ENCODE results near the gene SSX2IP. TPM values are rescaled to one million over a fixed set of nuclear protein-coding genes. Genes with fewer than 3 reads are reported as not detected.

SSX2IP gene
- total and polyA plus RNA-seq, 9 of the 15 experiments (the other 6 are each of a cell fraction or from before 2014, with no cell fraction given) = 20.6 to 96.7 (median 61.7) TPM

GRCh38 chr1:84632673-84633434, 57.4 kb downstream of the SSX2IP start:
- Histone ChIP-seq H2AFZ (ENCODE audit: low read depth, low read length) (no peak overlapping the region), H3K27me3 (ENCODE audit: control insufficient read depth in 2 of 2, insufficient read depth in 2 of 2, low read length in 2 of 2) (no peaks in the 10 kb centered on the region), H3K9me1 (ENCODE audit: control insufficient read depth, insufficient read depth, low read length) (no peaks in the 10 kb centered on the region), H3K79me2 (ENCODE audit: control insufficient read depth, insufficient read depth, low read length) (no peaks in the 10 kb centered on the region), H3K4me1 (replicated peaks in 1 of 2; ENCODE audit: control insufficient read depth in 2 of 2, insufficient read depth in 2 of 2, low read length in 2 of 2) (peaks cover 0 to 9% of the 10 kb centered on the region in 2 experiments; a peak in 3 of 5 replicates), H3K4me3 (no peak overlapping the region), H3K36me3 (ENCODE audit: control insufficient read depth, insufficient read depth, low read length) (no peaks in the 10 kb centered on the region), H4K20me1 (replicated peaks; ENCODE audit: control insufficient read depth, insufficient read depth, low read length) (no peaks in the 10 kb centered on the region), H3K9ac (ENCODE audit: insufficient read depth in 1 of 2, low read depth in 2 of 2, low read length in 2 of 2) (no peak overlapping the region), H3K27ac (ENCODE audit: extremely low read depth, low read depth, low read length) (no peak overlapping the region), H3K4me2 (ENCODE audit: insufficient read depth, low read length) (peak overlapping the region; percentile 12; the same call in 1 of the 2 replicates), H3K9me3 (replicated peaks; ENCODE audit: control insufficient read depth, insufficient read depth, low read depth, low read length) (no peaks in the 10 kb centered on the region)
- ATAC-seq (peak; percentile 73), DNase-seq (ENCODE audit: extremely low read depth in 1 of 4, low spot score in 3 of 4) (peak in 2 of 4 experiments; percentile 37 to 61), FAIRE-seq (peak; percentile 73)
- 0% methylated on average over 2 of the region's 2 CpGs for WGBS (ENCODE audit: insufficient coverage, low coverage, missing lambda C conversion rate)
- BruUV-seq (replicated peaks) = no TSS peak
- ChIA-PET CTCF (ENCODE audit: low intra/inter-chr PET ratio) (no interaction called here), POLR2A (interaction anchor here (0.6 to 1.1 kb wide), 3 partner anchors 28 to 144 kb away, joined by 4 to 5 read pairs (median 4); partner anchors contain the start of genes GNG5 and SPATA1)
- in situ Hi-C loops (cut with MboI) = no loop called here
- intact Hi-C loops (cut with micrococcal nuclease) = no loop called here
- 0 out of 4 replicates have a peak, but pooled peaks of 1 of the 2 experiments have one; percentile 32 for TF ChIP-seq HDAC1 (IDR thresholded peaks at IDR 0.05)
- TF ChIP-seq MCM7 (IDR thresholded peaks at IDR 0.05) = no peak
- no peak for TF ChIP-seq ESRRB (CRISPR knock-in tag; IDR thresholded peaks at IDR 0.05; ENCODE audit: borderline replicate concordance)
- peak; percentile 64; the same call in 1 of the 2 replicates for TF ChIP-seq SMARCE1 (IDR thresholded peaks at IDR 0.05)
- no peak for TF ChIP-seq TCF15 (CRISPR knock-in tag; IDR thresholded peaks at IDR 0.05)
- TF ChIP-seq THAP12 (CRISPR knock-in tag; IDR thresholded peaks at IDR 0.05) = no peak
- TF ChIP-seq TAF1 (IDR thresholded peaks at IDR 0.05; ENCODE audit: control insufficient read depth, extremely low read depth, insufficient read depth, low read length, severe bottlenecking) = no peak
- TF ChIP-seq ZNF507 (tag; conservative IDR thresholded peaks at IDR 0.05) = no peak
- peak; percentile 25 to 40; a peak in 2 of 4 replicates for TF ChIP-seq KDM1A (IDR thresholded peaks at IDR 0.05)
- no peak for TF ChIP-seq ZFP30 (CRISPR knock-in tag; IDR thresholded peaks at IDR 0.05; ENCODE audit: borderline replicate concordance)
- no peak for TF ChIP-seq CBX5 (IDR thresholded peaks at IDR 0.05; ENCODE audit: borderline replicate concordance, low read depth)
- no peak for TF ChIP-seq GTF2B (IDR thresholded peaks at IDR 0.05; ENCODE audit: extremely low read depth, insufficient read length)
- no peak for TF ChIP-seq FOXJ2 (tag; IDR thresholded peaks at IDR 0.05)
- no peak for TF ChIP-seq AFF1 (IDR thresholded peaks at IDR 0.05; ENCODE audit: low read depth in 1 of 2, partially characterized antibody in 2 of 2)

Data from K562 (cell line).